VCaP (cell line): ENCODE data around the gene VPS13D.

Source experiments
- H3K27ac ChIP-seq: fragments of 450-650 bp; 2 replicates; pipeline ENCODE4 v1.5.1; 2017
- CTCF ChIP-seq: fragments of 450-650 bp; conservative IDR thresholded peaks from 2 replicates; pipeline ENCODE4 v1.5.1; 2017; ENCODE audit warnings: mild to moderate bottlenecking, moderate library complexity

Gene VPS13D

DNA sequence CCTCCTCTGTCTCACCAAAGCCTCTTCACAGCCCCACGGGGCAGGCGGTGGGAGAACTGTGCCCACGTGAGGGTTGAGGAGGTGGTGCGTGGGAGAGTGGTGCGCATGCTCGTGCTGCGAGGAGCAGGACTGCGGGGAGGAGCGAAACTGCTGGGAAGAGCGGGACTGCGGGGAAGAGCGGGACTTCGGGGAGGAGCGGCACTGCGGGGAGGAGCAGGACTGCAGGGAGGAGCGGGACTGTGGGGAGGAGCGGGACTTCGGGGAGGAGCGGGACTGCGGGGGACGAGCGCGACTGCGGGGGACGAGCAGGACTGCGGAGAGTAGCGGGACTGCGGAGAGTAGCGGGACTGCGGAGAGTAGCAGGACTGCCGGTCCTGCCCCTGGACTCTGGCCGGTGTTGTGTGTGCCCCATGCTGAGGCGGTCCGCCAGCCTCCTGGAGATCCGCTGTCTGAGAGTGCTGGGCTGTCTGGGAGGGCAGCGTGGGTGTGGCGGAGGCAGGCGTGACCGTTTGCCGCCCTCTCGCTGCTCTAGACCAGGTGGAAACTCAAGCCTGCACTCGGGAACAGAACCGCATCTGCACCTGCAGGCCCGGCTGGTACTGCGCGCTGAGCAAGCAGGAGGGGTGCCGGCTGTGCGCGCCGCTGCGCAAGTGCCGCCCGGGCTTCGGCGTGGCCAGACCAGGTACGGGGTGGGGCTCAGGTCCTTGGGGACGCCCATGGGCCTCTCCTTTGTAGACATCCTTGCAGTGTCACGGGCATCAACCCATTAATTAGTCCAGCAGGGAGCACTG lies 38.4 kb upstream of the VPS13D start:
- no peak for TF ChIP-seq CTCF
- no peak overlapping the region for H3K27ac ChIP-seq

- no peak overlapping the region for H3K27ac ChIP-seq
- TF ChIP-seq CTCF: no peak
Observed at GRCh38 chr1:12194666-12195216, 35.1 kb upstream of the VPS13D start.

DNA sequence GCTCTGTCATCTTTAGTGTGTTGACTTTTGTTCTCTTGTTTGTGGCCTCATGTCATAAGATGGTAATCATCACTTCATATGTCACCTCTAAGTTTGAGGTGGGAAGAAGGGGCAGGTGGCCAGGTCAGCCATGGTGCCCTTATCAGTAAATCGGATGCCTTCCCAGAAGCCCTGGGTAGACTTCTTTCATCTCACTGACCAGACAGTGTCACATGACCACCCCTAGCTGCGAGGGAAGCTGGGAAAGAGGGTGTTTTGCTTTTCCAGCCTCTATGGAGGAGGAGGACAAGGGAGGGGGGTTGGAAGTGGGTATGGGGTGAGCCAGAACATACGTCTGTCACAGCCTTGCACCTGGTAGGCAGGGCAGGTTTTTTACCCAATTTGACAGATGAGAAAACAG lies 34.4 kb upstream of the VPS13D start:
- no peak for TF ChIP-seq CTCF
- no peak overlapping the region for H3K27ac ChIP-seq

- no peak for TF ChIP-seq CTCF
- H3K27ac ChIP-seq: no peak overlapping the region
Observed at GRCh38 chr1:12196641-12197482, 33.0 kb upstream of the VPS13D start.

- no peak for TF ChIP-seq CTCF
- no peak overlapping the region for H3K27ac ChIP-seq
Observed at GRCh38 chr1:12197483-12197880, 32.3 kb upstream of the VPS13D start.

- no peak overlapping the region for H3K27ac ChIP-seq
- no peak for TF ChIP-seq CTCF
Observed at GRCh38 chr1:12200208-12200607, 29.6 kb upstream of the VPS13D start.
